Measurements from ENCODE around the gene LY9. TPM values are rescaled to one million over a fixed set of nuclear protein-coding genes. Genes with fewer than 3 reads are reported as not detected.

LY9 gene
- total RNA-seq, 4 donors from 2014 or later, result 0.22 to 5.1 (median 3.8) TPM; not detected in 1

GRCh38 chr1:160814316-160814715 is 18.3 kb downstream of the LY9 start:
- TF ChIP-seq CTCF (IDR thresholded peaks at IDR 0.05; ENCODE audit: low read depth), result no peak

GRCh38 chr1:160814856-160815255 is 18.9 kb downstream of the LY9 start:
- TF ChIP-seq CTCF (IDR thresholded peaks at IDR 0.05; ENCODE audit: low read depth), result no peak

GRCh38 chr1:160818207-160818937 is 22.4 kb downstream of the LY9 start:
- no peak for TF ChIP-seq CTCF (IDR thresholded peaks at IDR 0.05; ENCODE audit: low read depth)

- TF ChIP-seq CTCF (IDR thresholded peaks at IDR 0.05; ENCODE audit: low read depth), result no peak
Observed at GRCh38 chr1:160819186-160819585, 23.2 kb downstream of the LY9 start.

GRCh38 chr1:160821627-160822026 is 25.7 kb downstream of the LY9 start:
- no peak for TF ChIP-seq CTCF (IDR thresholded peaks at IDR 0.05; ENCODE audit: low read depth)

- TF ChIP-seq CTCF (IDR thresholded peaks at IDR 0.05; ENCODE audit: low read depth), result no peak
Observed at GRCh38 chr1:160823296-160823695, 27.3 kb downstream of the LY9 start.

GRCh38 chr1:160826546-160826945 is 30.6 kb downstream of the LY9 start:
- TF ChIP-seq CTCF (IDR thresholded peaks at IDR 0.05; ENCODE audit: low read depth), result no peak

Data from subcutaneous adipose tissue (tissue), 4 donors.